Measurements from ENCODE around the gene ACTR5. TPM values are rescaled to one million over a fixed set of nuclear protein-coding genes. Genes with fewer than 3 reads are reported as not detected.

Gene ACTR5
- polyA plus RNA-seq, 2 donors: 5.2 to 6.3 TPM

DNA sequence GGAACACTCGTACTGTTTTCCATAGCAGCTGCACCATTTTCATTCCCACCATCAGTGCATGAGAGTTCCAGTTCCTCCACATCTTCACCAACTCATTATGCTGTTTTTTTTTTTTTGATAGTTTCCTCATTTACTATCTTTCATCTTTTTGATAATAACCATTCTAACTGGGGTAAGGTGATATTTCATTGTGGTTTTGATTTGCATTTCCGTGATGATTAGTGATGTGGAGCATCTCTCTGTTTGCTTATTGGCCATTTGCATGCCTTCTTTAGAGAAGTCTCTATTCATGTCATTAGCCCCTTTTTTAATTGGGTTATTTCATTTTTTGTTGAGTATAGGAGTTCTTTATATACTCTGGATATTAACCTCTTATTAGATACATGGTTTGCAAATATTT is 25.9 kb downstream of the ACTR5 start:
- peaks cover 11 to 18% of the 10 kb centered on the region in 2 donors for H3K36me3 ChIP-seq (ENCODE audit: control insufficient read depth in 2 of 2, insufficient read depth in 2 of 2, low read length in 1 of 2)
- H3K4me3 ChIP-seq (ENCODE audit: low read depth in 1 of 2, low read length in 2 of 2): no peak overlapping the region
- no peak overlapping the region for H3K27ac ChIP-seq (ENCODE audit: low read depth in 2 of 2, low read length in 1 of 2)
- WGBS, 2 donors: 78 to 95% methylated on average over 2 of the region's 2 CpGs
- no peaks in the 10 kb centered on the region for H3K9me3 ChIP-seq (ENCODE audit: control insufficient read depth in 2 of 2, insufficient read depth in 1 of 2, low read depth in 1 of 2, low read length in 1 of 2)
- H3K27me3 ChIP-seq (ENCODE audit: control insufficient read depth in 1 of 2, insufficient read depth in 2 of 2, low read length in 2 of 2): no peaks in the 10 kb centered on the region
- no peaks in the 10 kb centered on the region for H3K4me1 ChIP-seq (ENCODE audit: control insufficient read depth in 2 of 2, insufficient read depth in 2 of 2, low read length in 1 of 2)

DNA sequence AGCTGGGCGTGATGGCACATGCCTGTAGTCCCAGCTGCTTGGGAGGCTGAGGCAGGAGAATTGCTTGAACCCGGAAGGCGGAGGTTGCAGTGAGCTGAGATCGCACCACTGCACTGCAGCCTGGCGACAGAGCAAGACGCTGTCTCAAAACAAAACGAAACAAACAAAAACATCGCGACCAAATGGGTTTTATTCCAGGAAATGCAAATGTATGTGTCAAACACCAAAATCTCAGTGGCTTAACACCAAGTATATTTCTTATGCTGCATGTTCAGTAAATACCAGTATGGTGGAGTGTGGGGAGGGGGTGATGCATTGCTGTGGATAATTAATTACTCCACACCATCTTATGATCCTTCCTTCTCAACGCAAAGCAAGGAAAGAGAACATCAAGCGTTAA is 28.1 kb downstream of the ACTR5 start:
- Histone ChIP-seq H3K9me3 (ENCODE audit: control insufficient read depth in 2 of 2, insufficient read depth in 1 of 2, low read depth in 1 of 2, low read length in 1 of 2) (no peaks in the 10 kb centered on the region), H3K27me3 (ENCODE audit: control insufficient read depth in 1 of 2, insufficient read depth in 2 of 2, low read length in 2 of 2) (no peaks in the 10 kb centered on the region), H3K4me3 (ENCODE audit: low read depth in 1 of 2, low read length in 2 of 2) (no peak overlapping the region), H3K36me3 (ENCODE audit: control insufficient read depth in 2 of 2, insufficient read depth in 2 of 2, low read length in 1 of 2) (peaks cover 7 to 11% of the 10 kb centered on the region in 2 donors), H3K4me1 (ENCODE audit: control insufficient read depth in 2 of 2, insufficient read depth in 2 of 2, low read length in 1 of 2) (peaks cover 0 to 2% of the 10 kb centered on the region in 2 donors), H3K27ac (ENCODE audit: low read depth in 2 of 2, low read length in 1 of 2) (no peak overlapping the region)
- WGBS, 2 donors: 92 to 95% methylated on average over 11 of the region's 11 CpGs

DNA sequence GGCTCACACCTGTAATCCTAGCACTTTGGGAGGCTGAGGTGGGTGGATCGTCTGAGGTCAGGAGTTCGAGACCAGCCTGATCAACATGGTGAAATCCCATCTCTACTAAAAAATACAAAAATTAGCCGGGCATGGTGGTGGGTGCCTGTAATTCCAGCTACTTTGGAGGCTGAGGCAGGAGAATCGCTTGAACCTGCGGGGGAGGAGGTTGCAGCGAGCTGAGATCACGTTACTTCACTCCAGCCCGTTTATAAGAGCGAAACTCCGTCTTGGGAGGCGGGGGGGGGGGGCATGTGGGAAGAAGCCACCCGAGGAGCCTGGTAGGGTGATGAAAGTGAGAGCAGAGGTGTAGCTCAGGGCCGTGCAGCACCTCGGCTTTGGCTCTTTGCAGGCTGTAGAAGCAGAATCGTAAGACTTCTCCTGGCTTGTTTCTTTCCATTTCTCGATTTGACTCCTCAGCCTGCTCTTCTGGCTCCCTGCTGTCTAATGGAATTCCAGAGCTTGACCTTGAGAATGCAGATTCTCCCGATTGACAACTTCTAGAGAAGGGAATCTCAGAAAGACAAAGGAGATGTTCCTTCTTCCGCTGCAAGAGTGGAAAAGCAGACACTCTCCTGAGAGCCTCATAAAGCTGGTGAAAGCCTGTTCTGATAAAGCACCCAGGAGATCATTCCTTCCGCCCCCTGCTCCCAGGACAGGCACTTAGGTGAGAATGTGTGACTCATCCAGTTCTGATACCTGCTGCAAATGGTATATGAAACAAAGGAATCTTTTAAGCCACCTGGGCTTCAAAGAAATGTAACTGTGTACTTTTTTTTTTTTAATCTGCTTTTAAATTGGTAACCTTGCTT is 31.2 kb downstream of the ACTR5 start:
- Histone ChIP-seq H3K27me3 (ENCODE audit: control insufficient read depth in 1 of 2, insufficient read depth in 2 of 2, low read length in 2 of 2) (no peaks in the 10 kb centered on the region), H3K4me1 (ENCODE audit: control insufficient read depth in 2 of 2, insufficient read depth in 2 of 2, low read length in 1 of 2) (peaks cover 0 to 2% of the 10 kb centered on the region in 2 donors), H3K36me3 (ENCODE audit: control insufficient read depth in 2 of 2, insufficient read depth in 2 of 2, low read length in 1 of 2) (no peaks in the 10 kb centered on the region), H3K4me3 (ENCODE audit: low read depth in 1 of 2, low read length in 2 of 2) (no peak overlapping the region), H3K9me3 (ENCODE audit: control insufficient read depth in 2 of 2, insufficient read depth in 1 of 2, low read depth in 1 of 2, low read length in 1 of 2) (no peaks in the 10 kb centered on the region), H3K27ac (ENCODE audit: low read depth in 2 of 2, low read length in 1 of 2) (no peak overlapping the region)
- 60 to 64% methylated on average over 18 to 19 of the region's 19 CpGs for WGBS, 2 donors

DNA sequence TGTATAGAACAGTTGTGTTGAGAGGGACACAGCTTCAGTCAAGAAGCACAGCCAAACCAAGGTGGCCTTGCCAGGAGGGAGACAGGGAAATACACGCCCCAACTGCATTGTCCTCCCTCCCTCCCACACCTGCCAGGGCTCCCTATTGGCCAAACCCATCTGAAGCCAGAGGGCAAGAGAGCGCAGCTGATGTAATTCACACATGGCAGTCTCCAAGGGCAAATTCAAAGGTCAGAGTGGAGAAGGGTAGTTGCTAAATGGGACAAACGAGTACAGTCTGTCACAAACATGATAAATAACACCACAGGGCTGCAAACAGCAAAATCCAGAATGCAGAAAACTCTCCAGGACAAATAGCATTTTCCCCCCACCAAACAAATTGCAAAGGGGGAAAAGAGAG is 34.0 kb downstream of the ACTR5 start:
- Histone ChIP-seq H3K4me3 (ENCODE audit: low read depth in 1 of 2, low read length in 2 of 2) (no peak overlapping the region), H3K4me1 (ENCODE audit: control insufficient read depth in 2 of 2, insufficient read depth in 2 of 2, low read length in 1 of 2) (peaks cover 0 to 2% of the 10 kb centered on the region in 2 donors), H3K36me3 (ENCODE audit: control insufficient read depth in 2 of 2, insufficient read depth in 2 of 2, low read length in 1 of 2) (no peaks in the 10 kb centered on the region), H3K27ac (ENCODE audit: low read depth in 2 of 2, low read length in 1 of 2) (no peak overlapping the region), H3K27me3 (ENCODE audit: control insufficient read depth in 1 of 2, insufficient read depth in 2 of 2, low read length in 2 of 2) (no peaks in the 10 kb centered on the region), H3K9me3 (ENCODE audit: control insufficient read depth in 2 of 2, insufficient read depth in 1 of 2, low read depth in 1 of 2, low read length in 1 of 2) (no peaks in the 10 kb centered on the region)
- WGBS, 2 donors: 72 to 74% methylated on average over 3 of the region's 3 CpGs

DNA sequence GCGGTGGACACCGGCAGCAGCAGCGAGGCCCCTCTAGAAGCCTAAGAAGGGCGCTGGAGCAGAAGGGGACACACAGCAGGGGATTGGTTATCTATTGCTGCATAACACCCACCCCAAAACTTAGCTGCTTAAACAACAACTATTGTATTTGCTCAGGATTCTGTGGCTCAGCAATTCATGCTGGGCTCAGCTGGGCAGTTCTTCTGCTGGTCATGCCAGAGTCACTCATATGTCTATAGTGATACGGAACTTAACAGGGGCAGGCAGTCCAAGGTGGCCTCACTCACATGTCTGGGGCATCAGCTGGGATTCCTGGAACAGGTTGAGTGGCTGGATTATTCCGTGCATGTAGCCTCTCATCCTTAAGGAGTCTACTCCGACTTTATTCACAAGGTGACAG is 39.6 kb downstream of the ACTR5 start:
- WGBS, 2 donors: 91 to 96% methylated on average over 7 of the region's 7 CpGs
- Histone ChIP-seq H3K9me3 (ENCODE audit: control insufficient read depth in 2 of 2, insufficient read depth in 1 of 2, low read depth in 1 of 2, low read length in 1 of 2) (peaks cover 0 to 7% of the 10 kb centered on the region in 2 donors), H3K27me3 (ENCODE audit: control insufficient read depth in 1 of 2, insufficient read depth in 2 of 2, low read length in 2 of 2) (no peaks in the 10 kb centered on the region), H3K36me3 (ENCODE audit: control insufficient read depth in 2 of 2, insufficient read depth in 2 of 2, low read length in 1 of 2) (no peaks in the 10 kb centered on the region), H3K4me3 (ENCODE audit: low read depth in 1 of 2, low read length in 2 of 2) (no peak overlapping the region), H3K4me1 (ENCODE audit: control insufficient read depth in 2 of 2, insufficient read depth in 2 of 2, low read length in 1 of 2) (peaks cover 0 to 3% of the 10 kb centered on the region in 2 donors), H3K27ac (ENCODE audit: low read depth in 2 of 2, low read length in 1 of 2) (no peak overlapping the region)

DNA sequence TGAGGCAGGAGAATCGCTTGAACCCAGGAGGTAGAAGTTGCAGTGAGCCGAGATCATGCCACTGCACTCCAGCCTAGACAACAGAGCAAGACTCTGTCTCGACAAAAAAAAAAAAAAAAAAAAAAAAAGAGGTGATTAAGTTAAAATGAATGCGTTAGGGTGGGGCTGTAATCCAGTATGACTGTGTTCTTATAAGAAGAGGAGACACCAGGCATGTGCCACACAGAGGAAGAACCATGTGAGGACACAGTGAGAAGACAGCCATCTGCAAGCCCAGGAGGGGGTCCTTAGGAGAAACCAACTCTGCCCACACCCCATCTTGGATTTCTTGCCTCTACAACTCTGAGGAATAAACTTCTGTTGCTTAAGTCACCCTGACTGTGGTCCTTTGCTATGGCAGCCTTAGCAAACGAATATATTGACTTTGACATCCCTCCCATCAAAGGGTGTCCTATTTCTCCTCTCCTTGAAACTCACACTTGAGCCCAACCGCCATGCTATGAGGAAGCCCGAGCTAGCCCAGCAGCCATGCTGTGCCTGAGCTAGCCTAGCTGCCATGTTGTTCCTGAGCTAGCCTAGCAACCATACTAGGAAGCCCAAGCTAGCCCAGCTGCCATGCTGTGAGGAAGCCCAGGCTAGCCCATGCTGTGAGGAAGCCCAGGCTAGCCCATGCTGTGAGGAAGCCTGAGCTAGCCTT is 41.4 kb downstream of the ACTR5 start:
- H3K27me3 ChIP-seq (ENCODE audit: control insufficient read depth in 1 of 2, insufficient read depth in 2 of 2, low read length in 2 of 2): no peaks in the 10 kb centered on the region
- H3K9me3 ChIP-seq (ENCODE audit: control insufficient read depth in 2 of 2, insufficient read depth in 1 of 2, low read depth in 1 of 2, low read length in 1 of 2): peaks cover 0 to 7% of the 10 kb centered on the region in 2 donors
- WGBS, 2 donors: 73 to 74% methylated on average over 7 of the region's 7 CpGs
- H3K36me3 ChIP-seq (ENCODE audit: control insufficient read depth in 2 of 2, insufficient read depth in 2 of 2, low read length in 1 of 2): no peaks in the 10 kb centered on the region
- no peak overlapping the region for H3K4me3 ChIP-seq (ENCODE audit: low read depth in 1 of 2, low read length in 2 of 2)
- peaks cover 0 to 3% of the 10 kb centered on the region in 2 donors for H3K4me1 ChIP-seq (ENCODE audit: control insufficient read depth in 2 of 2, insufficient read depth in 2 of 2, low read length in 1 of 2)
- peak overlapping the region in 1 of 2 donors; percentile 13 for H3K27ac ChIP-seq (ENCODE audit: low read depth in 2 of 2, low read length in 1 of 2)

DNA sequence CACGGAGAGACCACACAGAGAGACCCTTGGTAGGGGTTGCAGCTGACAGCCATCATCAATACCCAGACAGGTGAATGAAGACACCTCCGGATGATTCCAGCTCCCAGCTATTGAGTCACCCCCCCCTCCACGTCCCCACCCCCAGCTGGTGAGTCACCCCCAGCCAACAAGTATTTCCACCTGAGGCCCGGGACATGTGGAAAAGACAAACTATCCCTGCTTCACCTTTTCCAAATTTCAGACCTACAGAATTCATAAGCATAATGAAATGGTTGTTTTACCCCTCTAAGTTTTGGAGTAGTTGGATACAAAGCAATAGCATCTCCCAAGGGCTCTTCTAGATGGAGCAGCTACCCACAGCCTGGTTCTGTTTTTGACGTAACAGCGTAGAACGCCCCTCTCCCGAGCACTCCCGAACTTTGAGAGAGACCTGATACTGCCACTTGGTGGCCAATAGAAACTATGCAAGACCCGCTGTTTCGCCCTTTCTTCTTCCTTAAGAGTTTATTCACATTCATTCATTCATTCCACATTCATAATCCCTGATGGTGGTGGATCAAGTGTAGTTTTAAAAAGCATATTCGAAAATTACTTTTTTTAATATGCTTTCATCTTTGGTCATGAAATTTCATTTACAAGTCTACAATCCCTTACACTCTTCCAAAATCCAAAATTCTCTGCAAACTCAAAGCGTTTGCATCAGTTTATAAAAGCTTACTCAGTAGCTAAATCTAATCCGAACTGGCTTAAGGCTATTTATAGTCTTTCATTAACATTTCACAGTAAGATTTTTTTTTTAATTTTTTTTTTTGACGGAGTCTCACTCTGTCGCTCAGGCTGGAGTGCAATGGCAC is 42.2 kb downstream of the ACTR5 start:
- 40 to 50% methylated on average over 16 of the region's 16 CpGs for WGBS, 2 donors
- Histone ChIP-seq H3K4me1 (ENCODE audit: control insufficient read depth in 2 of 2, insufficient read depth in 2 of 2, low read length in 1 of 2) (peaks cover 0 to 3% of the 10 kb centered on the region in 2 donors), H3K9me3 (ENCODE audit: control insufficient read depth in 2 of 2, insufficient read depth in 1 of 2, low read depth in 1 of 2, low read length in 1 of 2) (peaks cover 0 to 7% of the 10 kb centered on the region in 2 donors)

DNA sequence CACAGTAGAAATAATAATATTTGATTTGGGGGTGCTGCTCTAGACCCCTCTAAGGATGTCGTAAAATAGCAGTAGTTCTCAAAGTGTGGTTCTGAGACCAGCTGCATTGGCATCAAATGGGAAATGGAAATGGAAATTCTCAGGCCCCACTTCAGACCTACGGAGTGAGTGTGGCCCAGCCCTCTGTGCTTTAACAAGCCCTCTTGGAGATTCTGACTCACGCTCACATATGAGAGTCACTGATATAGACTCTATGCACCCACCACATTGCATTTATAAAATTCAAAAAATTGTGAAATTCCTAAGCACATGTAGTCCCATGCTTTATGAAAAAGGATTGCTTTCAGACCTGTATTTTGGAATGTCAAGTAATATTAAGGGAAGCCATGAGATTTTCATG is 43.0 kb downstream of the ACTR5 start:
- WGBS, 2 donors: 75 to 88% methylated on average over 3 of the region's 3 CpGs
- Histone ChIP-seq H3K4me3 (ENCODE audit: low read depth in 1 of 2, low read length in 2 of 2) (no peak overlapping the region), H3K9me3 (ENCODE audit: control insufficient read depth in 2 of 2, insufficient read depth in 1 of 2, low read depth in 1 of 2, low read length in 1 of 2) (peaks cover 0 to 7% of the 10 kb centered on the region in 2 donors), H3K36me3 (ENCODE audit: control insufficient read depth in 2 of 2, insufficient read depth in 2 of 2, low read length in 1 of 2) (no peaks in the 10 kb centered on the region), H3K4me1 (ENCODE audit: control insufficient read depth in 2 of 2, insufficient read depth in 2 of 2, low read length in 1 of 2) (peaks cover 0 to 3% of the 10 kb centered on the region in 2 donors), H3K27me3 (ENCODE audit: control insufficient read depth in 1 of 2, insufficient read depth in 2 of 2, low read length in 2 of 2) (no peaks in the 10 kb centered on the region), H3K27ac (ENCODE audit: low read depth in 2 of 2, low read length in 1 of 2) (no peak overlapping the region)

More for the DNA sequence above, 42.2 kb downstream of the ACTR5 start:
- Histone ChIP-seq H3K4me3 (ENCODE audit: low read depth in 1 of 2, low read length in 2 of 2) (no peak overlapping the region), H3K27me3 (ENCODE audit: control insufficient read depth in 1 of 2, insufficient read depth in 2 of 2, low read length in 2 of 2) (no peaks in the 10 kb centered on the region), H3K36me3 (ENCODE audit: control insufficient read depth in 2 of 2, insufficient read depth in 2 of 2, low read length in 1 of 2) (no peaks in the 10 kb centered on the region), H3K27ac (ENCODE audit: low read depth in 2 of 2, low read length in 1 of 2) (peak overlapping the region in 1 of 2 donors; percentile 13)

DNA sequence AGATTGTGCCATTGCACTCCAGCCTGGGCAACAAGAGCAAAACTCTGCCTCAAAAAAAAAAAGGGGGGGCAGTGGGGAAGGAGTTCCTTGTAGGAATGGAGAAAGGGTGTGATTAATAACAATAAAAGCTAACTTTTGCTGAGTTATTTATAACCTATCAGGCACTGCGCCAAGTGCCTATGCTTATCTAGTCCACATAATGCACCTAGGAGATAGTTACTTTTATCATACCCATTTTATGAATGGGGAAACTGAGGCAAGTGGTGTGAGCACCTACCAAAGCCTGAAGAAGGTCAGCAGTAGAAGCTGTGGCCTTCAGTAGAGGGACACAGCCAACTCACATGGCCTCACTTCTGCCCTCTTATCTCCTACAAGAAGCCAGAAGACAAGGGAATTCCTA is 43.7 kb downstream of the ACTR5 start:
- H3K27me3 ChIP-seq (ENCODE audit: control insufficient read depth in 1 of 2, insufficient read depth in 2 of 2, low read length in 2 of 2): no peaks in the 10 kb centered on the region
- peaks cover 0 to 3% of the 10 kb centered on the region in 2 donors for H3K4me1 ChIP-seq (ENCODE audit: control insufficient read depth in 2 of 2, insufficient read depth in 2 of 2, low read length in 1 of 2)
- no peak overlapping the region for H3K4me3 ChIP-seq (ENCODE audit: low read depth in 1 of 2, low read length in 2 of 2)
- H3K27ac ChIP-seq (ENCODE audit: low read depth in 2 of 2, low read length in 1 of 2): no peak overlapping the region
- 82 to 100% methylated on average over 1 of the region's 1 CpG for WGBS, 2 donors
- peaks cover 0 to 7% of the 10 kb centered on the region in 2 donors for H3K9me3 ChIP-seq (ENCODE audit: control insufficient read depth in 2 of 2, insufficient read depth in 1 of 2, low read depth in 1 of 2, low read length in 1 of 2)
- no peaks in the 10 kb centered on the region for H3K36me3 ChIP-seq (ENCODE audit: control insufficient read depth in 2 of 2, insufficient read depth in 2 of 2, low read length in 1 of 2)

All from esophagus (tissue), 2 donors.